Measurements from ENCODE around the gene TYR.
"Not testable (repeated sequence)": the region's sequence is repeated elsewhere in the genome, so short reads cannot be mapped to it uniquely, and the experiment has no call there.

Gene TYR

GRCh38 chr11:89177691-89178231 is at the start of gene TYR:
TYR (plus strand) TSS chr11:89177875; CDS start chr11:89177954, 79 bp downstream.
- DNase-seq = no peak

DNA sequence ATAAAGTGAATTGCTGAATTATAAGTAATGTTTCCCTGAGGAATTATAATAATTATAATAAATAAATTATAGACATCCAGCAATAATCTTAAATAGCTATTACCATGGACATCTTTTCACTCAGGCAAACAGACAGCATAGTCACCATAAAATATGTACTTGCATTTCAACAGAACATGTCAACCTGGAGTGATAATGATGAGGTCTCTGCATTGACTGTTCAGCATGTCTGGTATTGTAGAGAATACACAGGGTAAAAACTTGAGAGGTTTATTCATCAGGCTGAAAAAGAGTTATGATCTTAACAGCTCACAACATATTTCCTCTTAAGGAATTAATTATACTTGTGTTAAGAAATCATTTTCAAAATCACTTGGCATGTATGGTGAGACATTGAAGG is 41.1 kb upstream of the TYR start:
- DNase-seq = no peak

- DNase-seq = no peak
Measured at GRCh38 chr11:89147229-89147628, 30.4 kb upstream of the TYR start.

DNA sequence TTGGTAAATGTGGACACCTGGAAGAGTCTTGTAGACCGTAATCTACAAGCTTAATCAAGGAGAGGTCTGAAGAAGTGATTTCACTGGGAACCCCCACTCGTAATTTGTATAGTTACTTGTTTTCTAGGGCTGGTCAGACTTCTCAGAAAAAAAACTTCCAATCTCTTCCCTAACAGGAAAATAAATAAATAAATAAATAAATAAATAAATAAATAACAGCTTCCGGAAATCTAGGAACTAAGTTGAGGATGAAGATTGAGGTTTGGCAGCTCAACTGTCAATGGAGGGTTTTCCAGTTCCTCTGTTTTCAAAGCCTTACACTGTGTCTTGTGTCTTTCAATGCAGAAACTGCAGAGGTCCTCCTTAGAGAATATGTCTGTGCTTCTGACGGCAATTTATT is 17.7 kb upstream of the TYR start:
- DNase-seq = no peak

- no peak for DNase-seq
Measured at GRCh38 chr11:89161949-89162348, 15.7 kb upstream of the TYR start.

DNA sequence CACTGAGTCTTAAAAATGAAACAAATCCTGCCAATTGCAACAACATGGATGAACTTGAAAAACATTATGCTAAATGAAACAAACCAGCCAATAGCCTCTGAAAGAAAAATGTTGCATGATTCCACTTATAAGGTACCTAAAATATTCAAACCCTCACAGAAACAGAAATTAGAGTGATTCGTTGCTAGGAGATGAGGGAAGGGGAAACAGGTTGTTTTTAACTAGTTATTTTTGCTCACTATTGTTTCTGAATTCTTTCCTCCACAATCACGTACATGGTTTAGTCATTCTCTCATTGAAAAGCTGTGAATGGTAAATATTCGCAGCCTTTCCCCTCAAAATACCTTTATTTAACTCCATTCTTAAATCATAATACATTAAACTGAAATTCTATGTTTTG is 14.0 kb upstream of the TYR start:
- DNase-seq = no peak

DNA sequence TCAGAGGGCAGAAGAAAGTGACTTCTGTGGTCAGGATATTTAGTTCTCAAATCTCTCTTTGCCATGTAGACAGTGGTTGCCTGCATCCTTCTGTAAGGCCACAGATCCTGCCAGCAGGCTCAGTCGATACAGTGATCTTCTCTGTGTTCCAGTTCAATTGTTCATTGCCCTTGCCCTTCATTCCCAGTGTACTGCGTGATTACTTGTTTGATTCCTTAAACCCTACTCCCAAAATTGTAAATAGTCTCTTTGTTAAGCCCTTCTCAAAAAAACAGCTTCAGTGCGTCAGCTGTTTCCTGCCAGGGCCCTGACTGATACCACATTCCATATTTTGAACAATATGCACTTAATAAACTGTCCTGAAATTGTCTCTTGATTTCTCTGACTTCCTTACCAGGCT is 9.3 kb upstream of the TYR start:
- DNase-seq = no peak

GRCh38 chr11:89175796-89176195 is 1.9 kb upstream of the TYR start:
- no peak for DNase-seq

- no peak for DNase-seq
Measured at GRCh38 chr11:89176938-89177337, 737 bp upstream of the TYR start.

DNA sequence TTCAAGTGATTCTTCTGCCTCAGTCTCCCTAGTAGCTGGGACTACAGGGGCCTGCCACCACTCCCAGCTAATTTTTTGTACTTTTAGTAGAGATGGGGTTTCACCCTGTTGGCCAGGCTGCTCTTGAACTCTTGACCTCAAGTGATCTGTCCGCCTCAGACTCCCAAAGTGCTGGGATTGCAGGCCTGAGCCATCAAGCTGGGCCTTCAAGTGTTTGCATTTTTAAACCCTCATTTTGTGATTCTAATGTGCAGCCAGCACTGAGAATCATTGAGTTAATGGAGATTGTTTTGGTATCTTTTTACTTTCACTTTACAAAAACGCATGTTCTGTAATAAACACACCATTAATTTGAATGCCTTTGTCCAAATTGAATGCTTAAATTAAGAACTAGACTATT is 3.4 kb downstream of the TYR start:
- no peak for DNase-seq

- no peak for DNase-seq
Measured at GRCh38 chr11:89182773-89183518, 5.3 kb downstream of the TYR start.

DNA sequence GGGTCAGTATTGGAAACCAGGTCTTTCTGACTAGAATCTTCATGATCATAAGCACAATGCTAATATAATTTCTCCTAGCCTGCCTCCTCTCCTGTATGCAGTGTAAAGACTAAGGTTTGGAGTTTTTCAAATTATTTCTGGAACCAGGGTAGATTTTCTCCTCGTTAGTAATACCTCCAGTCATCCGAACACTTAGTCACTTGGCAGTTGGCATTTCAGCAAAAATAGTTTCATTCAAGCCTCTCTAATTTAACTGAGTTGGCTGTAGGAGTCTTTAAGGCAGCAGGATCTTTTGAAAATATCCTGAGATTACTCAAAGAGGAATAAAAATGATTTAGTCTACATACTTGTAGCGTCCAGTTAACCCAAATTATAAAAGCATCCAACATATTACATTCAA is 6.3 kb downstream of the TYR start:
- no peak for DNase-seq

GRCh38 chr11:89189776-89190175 is 12.1 kb downstream of the TYR start:
- DNase-seq = no peak

DNA sequence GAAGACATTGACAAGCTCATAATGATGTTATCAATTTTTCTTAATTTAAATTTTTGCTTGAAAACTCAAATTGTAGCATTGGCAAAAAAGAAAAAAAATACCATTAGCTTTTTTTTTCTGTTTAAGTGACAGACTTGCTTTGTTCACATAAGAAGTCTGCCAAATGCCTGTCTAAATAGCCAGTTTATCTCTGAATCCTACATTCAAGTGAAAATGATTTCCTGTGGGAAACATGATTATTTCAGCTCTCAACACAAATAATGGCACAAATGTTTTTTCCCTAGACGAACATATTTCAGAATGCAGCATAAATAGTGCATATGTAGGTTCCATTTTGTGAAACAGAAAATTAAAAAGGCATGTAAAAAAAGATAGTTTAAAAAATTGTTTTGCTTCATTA is 23.5 kb downstream of the TYR start:
- no peak for DNase-seq

GRCh38 chr11:89203814-89204213 is 26.1 kb downstream of the TYR start:
- DNase-seq = no peak

GRCh38 chr11:89205378-89205777 is 27.7 kb downstream of the TYR start:
- no peak for DNase-seq

DNA sequence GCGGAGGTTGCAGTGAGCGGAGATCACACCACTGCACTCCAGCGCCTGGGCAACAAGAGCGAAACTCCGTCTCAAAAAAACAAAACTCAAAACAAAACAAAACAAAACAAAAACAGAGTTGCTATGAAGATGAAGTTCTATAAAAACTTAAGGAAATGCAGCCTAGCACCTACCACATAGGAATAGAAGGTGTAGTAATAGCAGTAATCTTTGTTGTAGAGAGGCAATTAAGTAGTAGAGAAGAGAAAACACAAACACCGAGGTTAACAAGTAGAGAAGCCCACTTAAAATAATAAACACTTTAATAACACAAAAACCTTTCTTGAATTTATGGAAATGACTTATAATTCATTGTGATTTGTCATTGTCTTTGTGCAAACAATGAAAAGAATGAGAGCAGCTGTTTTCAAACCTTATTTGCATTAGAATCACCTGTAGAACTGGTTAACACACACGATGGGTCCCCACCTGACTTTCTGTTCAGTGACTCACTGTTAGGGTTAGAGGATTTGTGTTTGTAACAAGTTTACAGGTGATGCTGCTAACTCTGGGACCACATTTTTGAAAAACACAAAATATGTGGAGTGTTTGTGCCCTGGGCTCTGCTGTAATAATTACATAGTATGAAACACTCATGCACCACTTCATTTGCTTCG is 43.1 kb downstream of the TYR start:
- peak; percentile 3 for DNase-seq

- no peak for DNase-seq
Measured at GRCh38 chr11:89235083-89235482, 57.4 kb downstream of the TYR start.

DNA sequence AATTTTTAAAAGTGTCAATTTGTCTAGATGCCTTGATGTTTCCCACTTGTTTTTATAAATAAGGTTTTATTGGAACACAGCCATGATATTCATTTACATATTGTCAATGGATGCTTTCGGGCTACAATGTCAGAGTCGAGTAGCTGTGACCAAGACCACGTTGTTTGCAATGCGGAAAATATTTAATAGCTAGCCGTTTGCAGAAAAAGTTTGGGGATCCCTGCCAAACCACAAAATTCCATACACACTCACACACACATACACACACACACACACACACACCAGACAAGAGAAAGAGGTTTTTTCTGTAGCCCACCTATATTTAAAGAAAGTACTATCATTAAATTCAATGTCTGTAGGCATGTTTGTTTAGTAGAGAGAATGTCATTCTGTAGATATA is 58.3 kb downstream of the TYR start:
- no peak for DNase-seq

- DNase-seq = not testable (repeated sequence)
Measured at GRCh38 chr11:89247007-89247406, 69.3 kb downstream of the TYR start.

- DNase-seq = no peak
Measured at GRCh38 chr11:89249196-89249595, 71.5 kb downstream of the TYR start.

DNA sequence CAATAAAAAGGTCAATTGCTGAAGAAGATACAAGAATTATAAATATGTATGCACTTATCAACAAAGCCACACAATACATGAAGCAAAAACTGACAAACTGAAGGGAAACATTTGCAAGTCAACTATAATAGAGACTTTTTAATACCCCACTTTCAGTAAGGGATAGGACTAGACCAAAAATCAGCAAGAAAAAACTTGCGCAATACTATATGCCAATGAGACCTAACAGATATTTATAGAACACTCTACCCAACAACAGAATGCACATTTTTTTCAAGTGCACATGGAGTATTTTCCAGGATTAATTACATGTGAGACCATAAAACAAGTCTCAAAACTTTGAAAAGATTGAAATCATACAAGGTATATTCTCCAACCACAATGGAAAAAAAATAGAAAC is 83.8 kb downstream of the TYR start:
- not testable (repeated sequence) for DNase-seq

DNA sequence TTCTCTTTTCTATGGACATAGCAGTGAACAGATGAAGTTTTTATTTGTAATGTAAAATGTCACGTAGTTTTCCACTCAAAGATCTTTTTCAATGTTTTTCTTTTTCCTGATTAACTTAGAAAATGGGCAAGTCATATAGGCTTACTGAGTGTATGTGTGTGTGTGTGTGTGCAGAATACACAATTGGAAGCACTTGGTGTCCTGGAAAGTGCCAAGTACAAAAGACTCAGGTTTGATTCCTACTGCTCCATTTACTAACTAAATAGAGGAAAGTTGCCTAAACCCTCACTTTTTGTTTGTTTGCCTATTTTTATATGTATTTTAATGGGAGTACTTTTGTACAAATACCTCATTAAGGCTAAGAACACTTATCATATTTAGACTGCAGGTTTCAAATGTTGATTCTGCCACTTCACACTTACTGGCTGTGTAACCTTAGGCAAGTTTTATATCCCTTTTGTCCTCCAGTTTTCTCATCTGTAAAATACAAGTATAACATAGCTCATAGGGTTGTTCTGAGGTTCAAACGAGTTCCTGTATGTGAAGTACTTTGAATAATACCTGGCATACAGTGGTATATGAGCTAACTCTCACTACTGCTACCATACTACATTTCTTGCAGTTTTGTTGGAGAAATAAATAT is 90.1 kb downstream of the TYR start:
- DNase-seq = no peak

- not testable (repeated sequence) for DNase-seq
Measured at GRCh38 chr11:89272540-89273088, 94.9 kb downstream of the TYR start.
